HEK293 (cell line): Measurements from ENCODE around the gene DENND1A.
"Not testable (repeated sequence)": the region's sequence is repeated elsewhere in the genome, so short reads cannot be mapped to it uniquely, and the experiment has no call there.

Experiments used
- CTCF ChIA-PET: fragments of 350-600 bp; formaldehyde crosslinking; extraction: SDS; loops from one replicate; lab custom pipeline; 2021; ENCODE audit warnings: antibody characterized with exemption; lab: Yijun Ruan, JAX
- POLR2A ChIA-PET: fragments of 300-600 bp; formaldehyde crosslinking; extraction: SDS; loops from one replicate; lab custom pipeline; 2020; ENCODE audit warnings: antibody characterized with exemption, inconsistent platforms; lab: Yijun Ruan, JAX
- H3K27ac ChIP-seq: fragments of 200-500 bp; sonication (Bioruptor generic); 2 replicates; pipeline ENCODE4 v1.5.1; 2014; ENCODE audit warnings: low read depth, low read length, control low read depth, inconsistent platforms; ENCODE audit errors: extremely low read depth
- H3K36me3 ChIP-seq, 2 experiments: fragments of 200-500 bp in 1 of 2; sonication (Bioruptor generic) in 1 of 2; 1 replicate in 1 of 2; 2 replicates in 1 of 2; pipeline ENCODE4 v1.5.1; 2014 to 2017; ENCODE audit warnings: inconsistent platforms in 2 of 2, low read length in 2 of 2; ENCODE audit not compliant: control insufficient read depth in 2 of 2, insufficient read depth in 1 of 2
- H3K4me1 ChIP-seq: fragments of 200-500 bp; sonication (Bioruptor generic); 2 replicates; pipeline ENCODE4 v1.5.1; 2014; ENCODE audit warnings: mild to moderate bottlenecking, low read length, inconsistent platforms; ENCODE audit not compliant: control insufficient read depth, insufficient read depth
- H3K4me3 ChIP-seq: 2 replicates; pipeline ENCODE4 v1.5.1; 2011; ENCODE audit warnings: low read depth, mild to moderate bottlenecking, control low read depth, low read length, moderate library complexity
- H3K9me3 ChIP-seq: fragments of 200-500 bp; sonication (Bioruptor generic); 2 replicates; pipeline ENCODE4 v1.5.1; 2014; ENCODE audit warnings: low read depth, low read length, inconsistent platforms; ENCODE audit not compliant: control insufficient read depth, insufficient read depth
- BCL11B ChIP-seq: fragments of 450-650 bp; formaldehyde crosslinking; IDR thresholded peaks from 2 replicates; pipeline ENCODE4 v1.5.1; 2016; ENCODE audit warnings: low read depth, missing biosample characterization, missing genetic modification characterization
- TRIM28 ChIP-seq: IDR thresholded peaks from 2 replicates; pipeline ENCODE4 v1.6.1; 2011; ENCODE audit warnings: low read length, control low read depth, borderline replicate concordance
- ZNF16 ChIP-seq: fragments of 450-650 bp; formaldehyde crosslinking; IDR thresholded peaks from 2 replicates; pipeline ENCODE4 v1.5.1; 2016; ENCODE audit warnings: low read depth, missing biosample characterization, missing genetic modification characterization
- ZNF174 ChIP-seq: fragments of 450-650 bp; formaldehyde crosslinking; IDR thresholded peaks from 2 replicates; pipeline ENCODE4 v1.5.0; 2017; ENCODE audit warnings: missing biosample characterization, mild to moderate bottlenecking, missing genetic modification characterization
- ZNF311 ChIP-seq: fragments of 450-650 bp; formaldehyde crosslinking; IDR thresholded peaks from 2 replicates; pipeline ENCODE4 v1.5.1; 2017; ENCODE audit warnings: missing biosample characterization, missing genetic modification characterization, borderline replicate concordance
- ZNF335 ChIP-seq: fragments of 450-650 bp; formaldehyde crosslinking; conservative IDR thresholded peaks from 2 replicates; pipeline ENCODE4 v1.5.1; 2016; ENCODE audit warnings: missing biosample characterization, missing genetic modification characterization
- ZNF664 ChIP-seq: fragments of 450-650 bp; formaldehyde crosslinking; IDR thresholded peaks from 2 replicates; pipeline ENCODE4 v1.5.1; 2016; ENCODE audit warnings: missing biosample characterization, missing genetic modification characterization
- ZNF768 ChIP-seq: fragments of 450-650 bp; formaldehyde crosslinking; IDR thresholded peaks from 2 replicates; pipeline ENCODE4 v1.5.1; 2018; ENCODE audit warnings: missing biosample characterization, mild to moderate bottlenecking, missing genetic modification characterization
- ZNF792 ChIP-seq: fragments of 450-650 bp; formaldehyde crosslinking; IDR thresholded peaks from 2 replicates; pipeline ENCODE4 v1.5.1; 2016; ENCODE audit warnings: missing biosample characterization, missing genetic modification characterization
- ZSCAN16 ChIP-seq: fragments of 450-650 bp; formaldehyde crosslinking; IDR thresholded peaks from 2 replicates; pipeline ENCODE4 v1.5.1; 2016; ENCODE audit warnings: missing biosample characterization, missing genetic modification characterization
- TF ChIP-seq, protein P1 (sequence below): fragments of 450-650 bp; formaldehyde crosslinking; IDR thresholded peaks from 2 replicates; pipeline ENCODE4 v1.5.1; 2016; ENCODE audit warnings: missing biosample characterization, missing genetic modification characterization

The DENND1A gene

DNA sequence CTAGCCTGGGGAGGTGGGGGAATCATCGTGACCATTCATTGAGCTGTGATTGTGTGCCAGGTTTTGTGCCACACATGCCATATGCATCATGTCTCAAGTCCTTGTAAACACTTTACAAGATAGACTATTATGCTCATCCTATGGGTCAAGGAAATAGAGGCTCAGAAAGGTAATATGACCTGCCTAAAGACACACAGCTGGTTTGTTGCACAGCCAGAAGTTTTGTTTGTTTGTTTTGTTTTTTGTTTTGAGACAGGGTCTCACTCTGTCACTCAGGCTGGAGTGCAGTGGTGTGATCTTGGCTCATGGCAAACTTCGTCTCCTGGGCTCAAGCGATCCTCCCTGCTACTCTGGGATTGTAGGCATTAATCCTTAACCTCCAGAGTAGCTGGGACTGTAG lies 595.3 kb downstream of the DENND1A start:
- Histone ChIP-seq H3K9me3 (no peaks in the 10 kb centered on the region), H3K27ac (no peak overlapping the region), H3K36me3 (no peaks in the 10 kb centered on the region), H3K4me3 (no peak overlapping the region), H3K4me1 (no peaks in the 10 kb centered on the region)
- TF ChIP-seq BCL11B (no peak), ZNF768 (tag by site-specific recombination) (0 out of 2 replicates have a peak, but pooled peaks have one; percentile 53)
- CTCF ChIA-PET, result interaction anchor here (0.6 kb wide), 1 partner anchor 230 kb away, joined by 3 read pairs; no protein-coding TSS in a partner anchor
- POLR2A ChIA-PET, result no interaction called here

DNA sequence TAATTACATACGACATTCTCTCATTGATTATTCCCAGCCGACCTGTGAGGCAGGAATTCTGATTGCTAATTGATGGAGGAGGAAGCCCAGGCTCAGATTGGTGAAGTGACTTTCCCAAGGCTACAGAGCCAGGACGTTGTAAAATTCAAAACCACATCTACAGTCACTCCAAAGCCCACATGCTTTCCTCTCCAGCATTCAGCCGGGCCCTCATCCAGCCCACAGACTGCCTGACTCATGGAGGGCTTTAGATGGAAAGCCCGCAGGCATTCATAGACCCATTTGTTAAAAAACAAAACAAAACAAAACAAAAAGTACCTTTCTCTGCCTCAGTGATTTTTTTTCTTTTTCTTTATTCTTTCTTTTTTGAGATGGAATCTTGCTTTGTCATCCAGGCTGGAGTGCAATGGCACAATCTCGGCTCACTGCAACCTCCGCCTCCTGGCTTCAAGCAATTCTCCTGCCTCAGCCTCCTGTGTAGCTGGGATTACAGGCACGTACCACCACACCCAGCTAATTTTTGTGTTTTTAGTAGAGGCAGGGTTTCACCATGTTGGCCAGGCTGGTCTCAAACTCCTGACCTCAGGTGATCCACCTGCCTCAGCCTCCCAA lies 596.8 kb downstream of the DENND1A start:
- H3K4me1 ChIP-seq, H3K9me3 ChIP-seq, POLR2A ChIA-PET, H3K4me3 ChIP-seq, H3K27ac ChIP-seq, H3K36me3 ChIP-seq: not testable (repeated sequence)
- CTCF ChIA-PET, result interaction anchor here (0.6 kb wide), 1 partner anchor 53 kb away, joined by 3 read pairs; no protein-coding TSS in a partner anchor

DNA sequence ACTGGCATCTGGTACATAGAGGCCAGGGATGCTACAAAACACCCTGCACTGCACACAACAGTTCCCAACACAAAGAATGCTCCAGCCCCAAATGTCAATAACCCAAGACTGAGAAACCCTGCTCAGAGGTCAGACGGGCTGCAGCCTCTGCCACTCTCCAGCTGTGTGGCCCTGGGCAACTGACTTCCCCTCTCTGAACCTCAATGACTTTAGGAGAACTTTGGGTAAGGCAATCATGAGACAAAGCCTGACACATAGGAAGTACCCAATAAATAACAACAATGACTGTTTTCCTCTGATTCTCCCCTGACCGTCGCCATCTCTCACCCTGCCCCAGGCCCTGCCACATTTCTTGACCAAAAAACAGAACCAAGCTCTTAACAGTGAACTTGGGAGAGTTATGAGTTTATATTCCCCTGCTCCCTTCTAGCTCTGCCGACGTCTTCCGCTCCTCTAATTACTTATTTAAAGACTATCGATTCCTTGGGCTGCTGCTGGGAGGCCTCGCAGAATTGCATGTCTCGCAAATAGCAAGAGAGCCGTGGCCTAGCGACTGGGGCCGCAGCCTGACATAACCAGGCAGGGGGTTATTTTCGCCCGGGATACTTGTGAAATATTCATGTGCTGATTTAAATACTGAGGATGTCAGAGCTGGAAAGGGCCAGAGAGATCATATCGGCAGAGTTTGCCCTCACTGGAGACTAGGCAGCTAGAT lies 598.4 kb downstream of the DENND1A start:
- ChIA-PET POLR2A (no interaction called here), CTCF (no interaction called here)
- Histone ChIP-seq H3K9me3 (no peaks in the 10 kb centered on the region), H3K4me3 (no peak overlapping the region), H3K4me1 (no peaks in the 10 kb centered on the region), H3K27ac (no peak overlapping the region), H3K36me3 (no peaks in the 10 kb centered on the region)
- TF ChIP-seq ZNF174, result no peak
- no peak for TF ChIP-seq ZNF792
- no peak for TF ChIP-seq ZNF311 (tag by site-specific recombination)
- TF ChIP-seq ZNF664 (tag by site-specific recombination), result no peak
- no peak for TF ChIP-seq ZNF335 (tag by site-specific recombination)
- no peak for TF ChIP-seq ZNF16
- TF ChIP-seq, protein P1, sequence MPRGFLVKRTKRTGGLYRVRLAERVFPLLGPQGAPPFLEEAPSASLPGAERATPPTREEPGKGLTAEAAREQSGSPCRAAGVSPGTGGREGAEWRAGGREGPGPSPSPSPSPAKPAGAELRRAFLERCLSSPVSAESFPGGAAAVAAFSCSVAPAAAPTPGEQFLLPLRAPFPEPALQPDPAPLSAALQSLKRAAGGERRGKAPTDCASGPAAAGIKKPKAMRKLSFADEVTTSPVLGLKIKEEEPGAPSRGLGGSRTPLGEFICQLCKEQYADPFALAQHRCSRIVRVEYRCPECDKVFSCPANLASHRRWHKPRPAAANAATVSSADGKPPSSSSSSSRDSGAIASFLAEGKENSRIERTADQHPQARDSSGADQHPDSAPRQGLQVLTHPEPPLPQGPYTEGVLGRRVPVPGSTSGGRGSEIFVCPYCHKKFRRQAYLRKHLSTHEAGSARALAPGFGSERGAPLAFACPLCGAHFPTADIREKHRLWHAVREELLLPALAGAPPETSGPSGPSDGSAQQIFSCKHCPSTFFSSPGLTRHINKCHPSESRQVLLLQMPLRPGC (tag by site-specific recombination), result no peak
- TF ChIP-seq TRIM28, result no peak
- TF ChIP-seq ZSCAN16, result no peak
